Spleen (tissue), 7 donors: ENCODE measurements around the gene CACNA2D3.

Source experiments
- POLR2A ChIP-seq, 3 donors: fragments of 450-650 bp; IDR thresholded peaks; one replicate each; pipeline ENCODE4 v1.5.1; 2017; ENCODE audit warnings: antibody characterized with exemption in 3 of 3, mild to moderate bottlenecking in 1 of 3
- POLR2AphosphoS5 ChIP-seq, 3 donors: sonication (generic); formaldehyde crosslinking; IDR thresholded peaks; one replicate each; pipeline ENCODE4 v1.5.1; 2017; ENCODE audit warnings: antibody characterized with exemption in 3 of 3
- TF ChIP-seq, protein P1 (sequence below), 11 experiments: fragments of 200-600 bp in 7 of 11; fragments of 450-650 bp in 4 of 11; sonication (generic) in 4 of 11; IDR thresholded peaks in 8 of 11; conservative IDR thresholded peaks in 3 of 11; 1 replicate in 7 of 11; 2 replicates in 4 of 11; pipeline versions ENCODE4 v1.4.0 to v1.8.0; 2016 to 2021; ENCODE audit warnings: antibody characterized with exemption in 11 of 11, inconsistent platforms in 4 of 11, mild to moderate bottlenecking in 1 of 11
- donor health status: DM: no; HTN: no; CAD: no; lungs with moderate emphysema.
- donor health status: DM: no; HTN: no; CAD: no.
- donor health status: DM: no; HTN: no; CAD: no.

DNA sequence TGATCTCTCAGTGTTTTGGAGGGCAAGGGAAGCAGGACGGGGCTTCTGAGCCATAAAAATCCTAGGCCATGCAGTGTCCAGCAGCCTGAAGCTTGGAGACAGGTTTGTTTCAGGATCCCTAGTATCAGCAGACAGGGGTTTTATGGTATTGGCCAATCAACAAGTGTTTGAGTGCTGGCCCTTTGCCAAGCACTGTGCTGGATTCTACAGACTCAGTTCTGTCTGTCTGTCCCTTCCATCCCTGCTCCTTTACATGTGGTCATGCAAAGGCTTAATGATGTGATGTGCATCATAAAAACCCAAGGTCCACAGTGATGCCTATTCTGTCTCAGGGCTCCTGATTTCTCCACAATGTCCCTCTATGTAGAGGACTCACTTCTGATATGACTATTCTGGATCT lies 621.4 kb downstream of the CACNA2D3 start:
- TF ChIP-seq, protein P1, sequence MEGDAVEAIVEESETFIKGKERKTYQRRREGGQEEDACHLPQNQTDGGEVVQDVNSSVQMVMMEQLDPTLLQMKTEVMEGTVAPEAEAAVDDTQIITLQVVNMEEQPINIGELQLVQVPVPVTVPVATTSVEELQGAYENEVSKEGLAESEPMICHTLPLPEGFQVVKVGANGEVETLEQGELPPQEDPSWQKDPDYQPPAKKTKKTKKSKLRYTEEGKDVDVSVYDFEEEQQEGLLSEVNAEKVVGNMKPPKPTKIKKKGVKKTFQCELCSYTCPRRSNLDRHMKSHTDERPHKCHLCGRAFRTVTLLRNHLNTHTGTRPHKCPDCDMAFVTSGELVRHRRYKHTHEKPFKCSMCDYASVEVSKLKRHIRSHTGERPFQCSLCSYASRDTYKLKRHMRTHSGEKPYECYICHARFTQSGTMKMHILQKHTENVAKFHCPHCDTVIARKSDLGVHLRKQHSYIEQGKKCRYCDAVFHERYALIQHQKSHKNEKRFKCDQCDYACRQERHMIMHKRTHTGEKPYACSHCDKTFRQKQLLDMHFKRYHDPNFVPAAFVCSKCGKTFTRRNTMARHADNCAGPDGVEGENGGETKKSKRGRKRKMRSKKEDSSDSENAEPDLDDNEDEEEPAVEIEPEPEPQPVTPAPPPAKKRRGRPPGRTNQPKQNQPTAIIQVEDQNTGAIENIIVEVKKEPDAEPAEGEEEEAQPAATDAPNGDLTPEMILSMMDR (IDR thresholded peaks at IDR 0.05 in 8 of 11, conservative IDR thresholded peaks at IDR 0.05 in 3 of 11) = no peak
- TF ChIP-seq POLR2A (IDR thresholded peaks at IDR 0.05) (no peak), POLR2AphosphoS5 (IDR thresholded peaks at IDR 0.05) (no peak)
